ENCODE results near the gene KCNH8. TPM values are rescaled to one million over a fixed set of nuclear protein-coding genes. Genes with fewer than 3 reads are reported as not detected.

KCNH8 gene
- total RNA-seq, 1 donor = not detected

DNA sequence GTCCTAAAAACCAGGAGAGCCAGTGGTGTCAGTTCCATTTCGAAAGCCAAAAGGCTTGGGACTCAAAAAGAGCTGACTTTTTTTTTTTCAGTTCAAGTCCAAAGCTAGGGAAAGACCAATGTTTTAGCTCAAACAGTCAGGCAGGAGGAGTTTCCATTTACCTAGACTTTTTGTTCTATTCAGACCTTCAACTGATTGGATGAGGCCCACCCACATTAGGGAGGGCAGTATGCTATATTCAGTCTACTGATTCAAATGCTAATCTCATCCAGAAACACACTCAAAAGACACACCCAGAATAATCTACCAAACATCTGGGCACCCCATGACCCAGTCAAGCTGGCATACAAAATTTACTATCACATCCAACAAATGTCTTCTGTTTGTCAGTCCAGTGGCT, 374.0 kb downstream of the KCNH8 start:
- no peak for TF ChIP-seq CTCF (IDR thresholded peaks at IDR 0.05; ENCODE audit: insufficient read depth, low read length)
- H3K4me3 ChIP-seq (ENCODE audit: low read depth, low read length) = no peak overlapping the region
- no peak for DNase-seq (ENCODE audit: low read depth)

DNA sequence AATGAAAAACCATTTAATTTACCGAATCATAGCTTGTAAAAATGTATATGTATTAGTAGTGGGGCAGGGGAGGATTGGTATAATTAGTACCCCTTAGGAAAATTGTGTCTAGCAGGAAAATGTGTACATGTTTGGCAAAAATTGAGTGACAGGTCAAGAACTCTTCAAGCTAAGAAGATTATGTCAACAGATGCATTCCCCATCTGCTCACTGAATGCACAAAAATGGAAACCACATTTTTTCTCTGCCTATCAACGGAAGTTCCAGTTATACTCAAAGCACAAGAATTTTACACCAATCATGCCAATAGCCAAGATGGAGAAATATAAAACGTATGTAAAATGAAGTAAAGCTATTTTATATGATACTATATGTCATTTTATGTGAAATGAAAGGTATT, 377.8 kb downstream of the KCNH8 start:
- H3K4me3 ChIP-seq (ENCODE audit: low read depth, low read length) = no peak overlapping the region
- no peak for TF ChIP-seq CTCF (IDR thresholded peaks at IDR 0.05; ENCODE audit: insufficient read depth, low read length)
- no peak for DNase-seq (ENCODE audit: low read depth)

DNA sequence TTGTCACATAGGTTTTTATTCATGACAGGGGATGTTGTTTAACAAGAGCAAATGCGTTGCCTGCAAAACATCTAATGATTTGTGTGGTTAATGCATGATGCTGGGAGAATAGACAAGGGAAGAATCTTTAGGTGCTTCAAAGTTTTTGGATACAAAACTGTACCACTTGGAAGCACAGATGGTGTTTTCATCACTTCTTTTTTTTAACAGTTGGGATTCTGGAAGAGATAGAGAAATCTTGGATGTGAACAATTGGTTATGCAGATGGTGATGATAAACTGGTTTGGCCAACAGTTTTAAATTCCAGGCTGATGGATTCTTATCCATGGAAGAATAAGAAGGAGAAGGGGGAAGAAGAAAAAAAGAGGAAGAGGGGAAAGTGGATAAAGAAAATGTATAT, 379.4 kb downstream of the KCNH8 start:
- no peak for DNase-seq (ENCODE audit: low read depth)
- TF ChIP-seq CTCF (IDR thresholded peaks at IDR 0.05; ENCODE audit: insufficient read depth, low read length) = no peak
- H3K4me3 ChIP-seq (ENCODE audit: low read depth, low read length) = no peak overlapping the region

- DNase-seq (ENCODE audit: low read depth) = no peak
- no peak overlapping the region for H3K4me3 ChIP-seq (ENCODE audit: low read depth, low read length)
- TF ChIP-seq CTCF (IDR thresholded peaks at IDR 0.05; ENCODE audit: insufficient read depth, low read length) = no peak
Observed at GRCh38 chr3:19531426-19531825, 383.1 kb downstream of the KCNH8 start.

DNA sequence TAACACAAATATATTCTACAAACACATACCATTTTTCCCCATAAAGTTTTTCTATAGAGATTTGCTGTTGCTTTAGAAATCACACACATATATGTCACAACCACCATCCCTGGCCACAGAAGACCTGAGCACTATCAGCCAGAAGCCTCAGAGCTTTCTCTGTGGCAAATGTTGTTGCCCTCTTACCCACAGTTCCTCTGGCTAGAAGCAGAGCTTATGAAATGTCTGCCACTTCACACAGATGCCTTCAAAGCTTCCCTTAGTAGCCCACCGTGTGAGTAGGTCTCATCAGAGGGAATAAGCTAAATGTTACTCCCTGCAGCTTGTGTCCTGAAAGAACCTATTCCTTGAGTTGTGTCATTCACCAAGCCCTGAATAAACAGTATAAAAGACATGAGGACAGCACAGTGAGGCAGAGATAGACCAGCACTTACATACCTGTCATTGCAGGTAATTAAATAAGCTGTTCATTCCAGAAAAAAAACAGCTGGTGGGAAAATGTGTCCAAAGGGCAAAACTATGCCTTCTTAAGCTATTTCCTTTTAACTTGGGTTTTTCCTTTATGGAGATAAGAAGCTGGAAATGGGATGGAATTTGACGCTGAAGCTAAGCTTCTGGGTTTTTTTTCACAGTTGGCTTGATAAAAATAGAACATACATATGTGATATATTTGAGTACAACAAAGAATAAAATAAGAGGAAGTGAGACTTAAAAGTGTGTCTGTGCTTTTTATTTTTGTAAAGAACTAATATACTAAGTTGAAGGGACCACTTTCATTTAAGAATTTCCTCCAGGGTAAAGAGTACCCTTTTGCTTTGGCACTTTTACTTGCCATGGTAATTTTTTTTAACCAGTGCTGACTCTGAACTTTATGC, 391.4 kb downstream of the KCNH8 start:
- no peak overlapping the region for H3K4me3 ChIP-seq (ENCODE audit: low read depth, low read length)
- DNase-seq (ENCODE audit: low read depth) = no peak
- no peak for TF ChIP-seq CTCF (IDR thresholded peaks at IDR 0.05; ENCODE audit: insufficient read depth, low read length)

GRCh38 chr3:19540464-19540863, 392.2 kb downstream of the KCNH8 start:
- H3K4me3 ChIP-seq (ENCODE audit: low read depth, low read length) = no peak overlapping the region
- no peak for TF ChIP-seq CTCF (IDR thresholded peaks at IDR 0.05; ENCODE audit: insufficient read depth, low read length)
- no peak for DNase-seq (ENCODE audit: low read depth)
